Activated effector memory CD4-positive, alpha-beta T cell treated with Interleukin-2 at 50 U/mL for 16 hours (primary cell): ENCODE results near the gene MPV17L2.
"Not testable (repeated sequence)": the region's sequence is repeated elsewhere in the genome, so short reads cannot be mapped to it uniquely, and the experiment has no call there.

Source experiments
- DNase-seq: peaks from one replicate; pipeline ENCODE4 v3.0.0-alpha.2; 2020

MPV17L2 gene

DNA sequence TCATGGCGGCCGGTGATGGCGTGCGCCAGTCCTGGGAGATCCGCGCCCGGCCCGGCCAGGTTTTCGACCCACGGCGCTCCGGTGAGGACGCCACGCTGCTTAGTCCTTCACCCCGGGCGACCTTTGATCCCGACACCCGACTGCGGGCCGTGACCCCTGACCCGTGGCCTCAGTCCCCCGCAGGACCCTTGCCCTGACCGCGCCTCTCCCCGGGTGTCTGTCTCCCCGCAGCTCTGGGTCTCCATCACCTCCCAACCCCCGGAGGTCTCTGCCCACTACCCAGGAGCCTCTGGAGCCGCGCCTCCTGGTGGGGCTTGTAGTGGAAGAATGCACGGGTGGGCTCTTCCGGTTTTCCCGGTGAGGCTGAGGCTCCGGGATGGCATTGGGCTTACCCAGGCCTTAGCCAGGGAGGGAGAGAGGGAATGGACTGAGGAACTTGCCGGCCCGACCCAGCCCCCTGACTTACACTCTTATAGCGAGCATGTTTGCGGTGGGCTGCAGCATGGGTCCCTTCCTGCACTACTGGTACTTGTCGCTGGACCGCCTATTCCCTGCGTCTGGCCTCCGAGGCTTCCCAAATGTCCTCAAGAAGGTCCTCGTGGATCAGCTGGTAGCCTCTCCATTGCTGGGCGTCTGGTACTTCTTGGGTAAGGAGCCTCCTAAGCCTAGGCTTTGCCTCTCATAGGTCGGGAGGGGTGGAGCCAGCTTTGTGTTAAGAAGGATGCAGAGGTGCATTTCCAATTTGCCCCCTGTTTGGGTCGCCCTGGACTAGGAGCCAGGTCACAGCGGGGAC, 566 bp downstream of the MPV17L2 start:
- DNase-seq = no peak

DNA sequence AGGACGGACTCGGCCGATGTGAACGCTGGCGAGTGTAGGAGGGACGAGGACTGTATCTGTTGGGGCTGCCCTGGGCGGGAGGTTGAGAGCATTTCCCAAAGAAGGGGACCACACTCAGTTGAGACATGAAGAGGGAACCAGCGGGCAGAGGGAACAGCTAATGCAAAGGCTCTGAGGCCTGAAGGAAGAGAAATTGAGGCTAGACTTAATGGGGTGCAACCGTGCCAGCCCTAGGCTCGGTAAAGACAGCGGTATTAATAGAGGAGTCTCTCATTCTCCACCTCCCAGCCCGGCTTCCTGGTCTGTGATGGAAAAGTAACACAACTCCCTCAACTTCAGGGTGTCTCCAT, 1.1 kb downstream of the MPV17L2 start:
- DNase-seq = no peak

DNA sequence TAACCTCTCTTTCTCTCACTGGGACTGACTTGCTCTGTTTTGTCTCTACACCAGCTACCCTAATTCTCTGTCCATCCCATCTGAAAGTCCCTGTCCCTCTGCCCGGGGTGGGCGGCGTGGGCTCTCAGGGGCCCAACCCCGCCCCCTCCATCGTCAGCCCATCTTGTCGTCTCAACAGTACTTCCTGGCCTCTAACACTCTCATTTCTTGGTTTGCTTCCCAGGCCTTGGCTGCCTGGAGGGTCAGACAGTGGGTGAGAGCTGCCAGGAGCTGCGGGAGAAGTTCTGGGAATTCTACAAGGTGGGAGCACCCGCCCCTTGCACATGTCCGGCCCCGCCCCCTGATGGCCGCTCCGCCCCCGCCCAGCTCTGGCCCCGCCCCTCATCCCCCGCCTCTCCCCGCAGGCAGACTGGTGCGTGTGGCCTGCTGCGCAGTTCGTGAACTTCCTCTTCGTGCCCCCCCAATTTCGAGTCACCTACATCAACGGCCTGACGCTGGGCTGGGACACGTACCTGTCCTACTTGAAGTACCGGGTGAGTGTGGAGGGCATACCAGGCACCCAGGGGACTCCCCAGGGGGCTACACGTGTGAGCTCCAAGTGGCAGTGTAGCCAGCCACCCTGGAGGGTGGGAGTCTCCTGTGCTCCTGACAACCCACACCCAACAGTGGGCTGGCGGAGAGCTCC, 1.7 kb downstream of the MPV17L2 start:
- no peak for DNase-seq

DNA sequence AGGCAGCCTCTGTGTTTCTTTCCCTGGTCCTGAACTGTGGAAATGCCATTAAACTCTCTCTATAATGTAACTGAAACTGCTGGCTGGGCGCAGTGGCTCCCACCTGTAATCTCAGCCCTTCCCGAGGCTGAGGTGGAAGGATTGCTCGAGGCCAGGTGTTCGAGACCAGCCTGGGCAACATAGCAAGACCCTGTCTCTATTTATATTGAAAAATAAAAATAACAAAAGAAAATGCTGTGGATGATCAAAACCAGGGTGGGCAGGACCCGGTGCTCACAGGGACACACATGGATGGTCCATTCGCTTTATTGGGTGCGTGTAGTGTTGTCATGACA, 3.5 kb downstream of the MPV17L2 start:
- no peak for DNase-seq

DNA sequence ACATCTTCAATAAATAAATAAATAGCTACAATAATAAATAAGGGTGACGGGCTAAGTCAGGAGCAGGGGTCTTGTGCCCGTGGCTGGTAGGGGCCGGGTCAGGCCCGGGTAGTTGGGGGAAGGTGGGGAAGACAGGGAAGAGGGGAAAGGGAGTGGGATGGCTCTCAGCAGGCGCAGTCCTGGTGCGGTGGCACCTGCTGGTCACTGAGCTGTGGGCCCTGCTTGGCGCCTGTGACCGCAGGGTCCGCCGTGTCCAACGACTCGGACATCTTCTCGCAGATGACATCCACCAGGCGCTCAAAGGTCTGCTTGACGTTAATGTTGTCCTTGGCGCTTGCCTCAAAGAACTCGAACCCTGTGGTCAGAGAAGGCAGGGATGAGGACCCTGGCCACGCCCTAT, 4.3 kb downstream of the MPV17L2 start:
- no peak for DNase-seq

DNA sequence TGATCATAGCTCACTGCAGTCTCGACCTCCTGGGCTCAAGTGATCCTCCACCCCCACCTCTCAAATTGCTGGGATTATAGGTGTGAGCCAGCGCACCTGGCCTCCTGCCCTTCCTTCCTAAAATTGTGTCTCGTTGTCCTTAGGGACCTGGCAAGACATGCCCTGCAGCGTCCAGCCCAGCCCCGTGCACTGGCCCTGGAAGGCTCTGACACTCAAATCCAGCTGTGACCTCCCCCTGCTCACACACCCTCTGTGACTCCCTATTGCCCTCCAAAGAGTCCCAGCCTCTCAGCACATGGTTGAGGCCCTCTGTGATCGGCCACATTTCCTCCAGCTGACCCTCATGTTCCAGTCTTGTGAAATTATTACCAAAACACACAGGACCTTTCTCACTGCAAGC, 4.9 kb downstream of the MPV17L2 start:
- DNase-seq = no peak

DNA sequence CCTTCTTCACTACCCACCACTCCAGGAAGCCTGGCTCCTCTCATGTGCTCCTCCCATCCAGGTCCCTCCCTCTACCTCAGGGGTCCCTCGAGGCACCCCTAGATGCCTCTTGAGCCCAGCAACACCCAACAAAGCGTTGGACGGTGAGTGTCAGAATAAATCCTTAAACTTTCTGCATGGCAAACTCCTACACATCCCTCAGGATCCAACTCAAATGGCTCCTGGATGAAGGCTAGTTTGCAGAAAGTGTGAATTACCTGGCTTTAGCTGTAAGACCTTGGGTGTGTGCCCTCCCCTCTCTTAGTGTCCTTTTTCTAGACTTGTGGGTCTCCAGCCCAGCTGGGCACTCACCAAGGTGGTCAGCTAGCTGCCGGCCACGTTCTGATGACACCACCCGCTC, 5.4 kb downstream of the MPV17L2 start:
- DNase-seq = no peak

DNA sequence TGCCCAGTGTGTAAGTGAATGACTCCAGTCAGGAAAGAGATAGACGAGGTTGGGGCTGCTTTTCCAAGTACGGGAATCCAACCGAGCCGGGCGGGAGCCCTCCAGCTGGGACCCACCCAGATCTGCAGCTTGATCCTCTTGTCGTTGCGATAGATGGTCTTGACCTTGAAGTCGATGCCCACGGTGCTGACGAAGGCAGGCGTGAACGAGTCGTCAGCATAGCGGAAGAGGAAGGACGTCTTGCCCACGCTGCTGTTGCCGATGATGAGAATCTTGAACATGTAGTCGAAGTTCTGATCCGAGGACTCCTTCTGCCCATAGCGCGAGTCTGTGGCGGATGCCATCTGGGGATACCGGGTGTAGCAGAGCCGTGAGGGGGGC, 9.4 kb downstream of the MPV17L2 start:
- DNase-seq = no peak

DNA sequence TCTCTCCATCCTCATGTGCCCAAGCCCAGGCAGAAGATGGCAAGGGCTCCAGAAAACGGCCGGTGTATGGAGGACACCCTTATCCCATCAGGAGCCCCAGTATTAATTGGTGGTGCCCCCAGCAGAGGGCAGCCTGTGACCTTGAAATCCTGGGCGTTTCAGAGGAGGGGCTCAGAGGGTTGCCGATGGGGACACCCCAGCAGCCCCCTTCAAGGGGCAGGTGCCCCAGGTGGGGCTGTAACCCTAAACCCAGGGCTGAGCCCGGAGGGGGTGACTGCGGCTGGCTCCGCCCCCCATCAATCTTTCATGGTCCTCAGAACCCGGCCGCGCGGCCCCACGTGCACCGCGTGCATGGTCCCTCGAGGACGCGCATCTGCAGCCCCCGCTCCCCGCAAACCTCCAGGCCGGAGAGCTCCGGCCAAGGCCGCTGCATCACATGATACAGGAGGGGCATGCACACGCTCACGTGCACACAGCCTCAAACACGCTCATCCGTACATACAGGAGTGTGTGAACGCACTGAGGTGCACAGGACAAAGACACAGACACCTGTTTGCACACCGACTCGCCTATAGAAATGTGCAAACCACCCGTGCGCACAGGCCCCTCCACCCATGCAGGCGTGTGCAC, 9.9 kb downstream of the MPV17L2 start:
- DNase-seq = no peak

DNA sequence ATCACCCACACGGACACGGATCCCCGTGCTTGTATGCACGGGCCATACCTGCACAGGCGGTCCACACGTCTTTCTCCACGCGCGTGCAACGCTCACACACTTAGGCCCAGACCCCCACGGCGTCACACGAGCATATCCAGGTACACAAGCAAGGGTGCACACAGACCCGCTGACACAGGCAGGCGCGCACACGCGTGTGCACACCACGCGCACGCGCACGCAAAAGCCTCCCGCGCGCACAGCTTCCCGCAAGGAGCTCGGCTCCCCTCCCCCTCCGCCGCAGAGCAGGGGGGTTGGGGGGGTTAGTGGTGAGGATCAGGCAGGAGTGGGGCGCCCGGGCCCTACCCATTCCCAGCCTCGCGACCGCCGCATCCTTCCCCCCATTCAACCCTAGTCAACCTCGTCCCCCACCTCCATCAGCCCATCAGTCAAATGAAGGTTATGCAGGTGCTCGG, 10.4 kb downstream of the MPV17L2 start:
- no peak for DNase-seq

DNA sequence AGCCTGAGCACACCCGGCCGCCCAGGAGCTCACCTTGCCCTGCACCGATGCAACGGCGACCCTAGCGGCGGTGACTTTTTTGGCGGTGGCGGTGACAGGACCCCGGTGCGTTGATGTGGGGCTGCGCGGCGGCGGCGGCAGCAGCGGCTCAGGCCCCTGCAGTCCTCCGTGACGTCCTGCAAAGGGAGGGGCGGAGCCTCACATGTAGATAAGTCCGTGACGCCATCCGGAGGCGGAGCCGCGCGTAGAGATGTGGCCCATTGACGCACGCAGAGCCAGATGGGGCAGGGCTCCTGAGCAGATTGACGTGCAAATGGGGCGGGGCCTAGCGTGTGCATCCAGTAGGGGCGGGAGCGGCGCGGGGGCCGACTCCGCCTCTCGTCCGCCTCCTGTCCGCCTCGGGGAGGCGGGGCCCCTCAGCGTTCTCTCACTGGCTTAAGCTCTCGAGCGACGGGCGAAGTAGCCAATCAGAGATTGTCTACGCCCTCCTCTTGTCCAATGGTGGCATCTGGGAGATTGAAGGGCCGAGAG, 10.9 kb downstream of the MPV17L2 start, which contains the start of gene RAB3A:
TSS of gene RAB3A (minus strand) at position 180 of the 531 bp plus-strand sequence. CDS start 1,302 bp downstream, outside the sequence.
- peak; percentile 99 for DNase-seq

DNA sequence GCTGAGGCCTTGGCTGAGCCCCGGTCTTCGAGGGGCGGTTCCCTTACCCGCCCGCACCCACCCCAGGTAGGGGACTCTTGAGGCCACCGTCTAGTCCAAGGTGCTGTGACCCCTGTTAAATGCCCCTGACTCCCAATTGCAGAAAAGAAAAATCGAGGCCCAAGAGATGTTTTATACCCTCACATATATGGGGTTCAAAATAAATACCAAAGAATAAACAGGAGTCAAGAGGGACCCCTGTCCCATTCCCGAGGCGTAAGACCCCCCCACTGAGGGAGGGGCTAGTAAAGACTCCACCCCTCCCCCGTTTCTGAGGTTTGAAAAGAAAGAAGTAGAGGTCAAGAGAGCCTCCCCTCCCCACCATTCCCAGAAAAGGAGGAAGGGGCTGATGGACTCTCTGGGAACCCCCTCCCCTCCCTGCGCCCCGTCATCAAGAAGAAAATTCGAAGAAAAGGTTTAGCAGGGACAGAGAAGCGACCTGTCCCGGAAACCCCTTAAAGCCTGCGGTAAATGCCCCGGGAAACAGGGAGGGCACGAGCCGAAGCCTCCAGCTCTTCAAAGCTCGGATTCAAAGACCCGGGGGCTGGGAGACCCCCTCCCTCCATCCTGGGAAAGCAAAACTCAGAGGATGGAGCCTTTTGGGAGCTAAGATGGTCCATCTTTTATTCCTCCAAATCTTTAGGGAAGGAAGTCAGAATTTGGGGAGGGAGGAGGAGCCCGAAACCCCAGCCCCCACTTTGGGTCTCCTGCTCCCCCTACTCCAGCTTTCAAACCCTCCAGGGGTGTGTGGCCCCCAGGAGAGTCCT, 11.6 kb downstream of the MPV17L2 start:
- DNase-seq = no peak

DNA sequence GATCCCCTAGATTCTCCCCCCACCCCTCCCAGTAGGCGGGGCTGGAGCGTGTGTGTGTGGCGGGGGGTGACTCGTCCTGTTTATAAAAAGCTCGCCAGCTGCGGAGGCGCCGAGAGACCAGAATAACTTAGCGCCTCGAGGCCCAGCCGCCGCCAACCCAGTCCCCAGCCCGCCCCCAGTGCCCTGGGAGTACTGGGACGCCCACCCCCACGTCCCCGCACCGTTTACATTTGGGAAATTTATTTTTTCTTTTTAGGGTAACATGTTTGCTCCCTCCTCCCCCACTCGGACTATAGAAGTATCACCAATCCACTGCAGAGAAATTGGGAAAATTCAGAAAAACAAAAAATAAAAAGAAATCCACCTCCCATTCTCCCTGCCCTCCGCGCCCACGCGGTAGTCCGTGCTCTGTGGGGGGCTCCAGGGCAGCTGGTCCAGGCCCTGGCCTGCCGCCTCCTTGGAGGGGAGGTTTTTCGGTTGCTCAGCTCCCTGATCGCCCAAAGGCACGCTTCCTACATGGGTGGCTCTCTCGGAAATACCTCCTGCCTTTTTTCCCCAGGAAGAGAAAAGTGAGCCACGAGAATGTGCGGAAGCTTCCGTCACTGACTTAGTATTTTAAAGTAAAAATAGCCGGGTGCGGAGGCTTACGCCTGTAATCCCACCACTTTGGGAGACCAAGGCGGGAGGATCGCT, 12.3 kb downstream of the MPV17L2 start:
- DNase-seq = peak; percentile 39

DNA sequence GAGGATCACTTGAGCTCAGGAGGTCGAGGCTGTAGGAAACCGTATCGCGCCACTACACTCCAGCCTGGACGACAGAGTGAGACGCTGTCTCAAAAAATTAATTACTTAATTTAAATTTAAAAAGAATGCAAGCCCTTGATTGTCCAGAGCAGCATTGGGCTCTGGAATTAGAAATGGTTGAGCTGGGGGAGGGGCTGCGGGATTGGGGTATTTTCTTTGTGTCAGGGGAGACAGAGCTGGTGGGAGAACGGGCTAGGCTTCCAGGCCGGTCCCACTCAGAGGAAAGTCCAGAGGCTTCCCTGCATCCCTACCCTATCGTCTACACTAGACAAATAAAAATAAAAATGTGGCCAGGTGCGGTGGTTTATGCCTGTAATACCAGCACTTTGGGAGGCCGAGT, 13.0 kb downstream of the MPV17L2 start:
- DNase-seq = no peak

DNA sequence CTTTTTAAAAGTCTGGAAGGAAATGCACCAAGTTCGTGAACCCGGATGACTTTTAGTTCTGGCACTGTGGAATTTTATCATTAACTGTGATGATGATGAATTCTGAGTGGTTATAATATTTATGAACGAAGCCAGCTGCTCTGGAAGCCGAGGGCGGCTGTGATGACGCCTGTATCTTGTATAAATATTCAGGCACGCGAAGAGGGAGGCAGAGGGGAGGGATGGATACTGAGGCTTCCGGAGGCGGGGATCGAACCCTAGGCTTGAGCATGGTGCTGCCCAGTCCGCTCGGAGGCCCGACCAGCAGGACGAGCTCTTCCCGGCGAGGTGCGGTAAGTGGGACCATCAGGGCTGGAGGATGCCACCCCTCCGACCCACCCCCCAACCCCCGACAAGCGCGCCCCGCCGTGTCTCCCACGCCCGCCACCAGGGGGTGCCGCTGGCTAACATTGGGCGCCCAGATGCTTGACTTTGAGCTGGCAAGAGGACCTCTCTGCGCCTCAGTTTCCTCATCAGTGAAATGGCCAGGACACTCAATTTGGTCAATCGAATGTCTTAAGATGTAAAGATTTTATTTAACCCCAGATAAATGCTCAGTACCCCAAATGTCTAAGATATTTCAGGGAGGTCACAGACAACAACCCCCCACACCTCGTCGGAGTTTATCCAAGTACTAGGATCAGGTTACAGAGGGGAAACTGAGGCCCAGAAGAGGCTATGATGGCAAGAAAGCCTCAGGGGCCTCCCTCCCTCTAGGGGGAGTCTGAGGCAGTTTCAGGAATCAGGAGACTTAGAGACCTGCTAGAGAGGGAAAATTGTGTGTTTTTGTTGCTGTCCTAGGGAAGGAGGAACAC, 15.3 kb downstream of the MPV17L2 start:
- no peak for DNase-seq

DNA sequence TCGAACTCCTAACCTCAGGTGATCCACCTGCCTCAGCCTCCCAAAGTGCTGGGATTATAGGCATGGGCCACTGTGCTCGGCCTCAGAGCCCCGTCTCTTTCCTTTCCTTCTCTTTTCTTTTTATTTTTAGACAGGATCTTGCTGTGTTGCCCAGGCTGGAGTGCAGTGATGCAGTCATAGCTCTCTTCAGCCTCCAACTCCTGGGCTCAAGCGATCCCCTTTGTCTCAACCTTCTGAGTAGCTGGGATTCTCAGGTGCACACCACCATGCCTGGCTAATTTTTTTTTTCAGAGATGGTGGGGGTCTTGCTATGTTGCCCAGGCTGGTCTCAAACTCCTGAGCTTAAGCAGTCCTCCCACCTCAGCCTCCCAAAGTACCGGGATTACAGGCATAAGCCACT, 16.9 kb downstream of the MPV17L2 start:
- DNase-seq = not testable (repeated sequence)

DNA sequence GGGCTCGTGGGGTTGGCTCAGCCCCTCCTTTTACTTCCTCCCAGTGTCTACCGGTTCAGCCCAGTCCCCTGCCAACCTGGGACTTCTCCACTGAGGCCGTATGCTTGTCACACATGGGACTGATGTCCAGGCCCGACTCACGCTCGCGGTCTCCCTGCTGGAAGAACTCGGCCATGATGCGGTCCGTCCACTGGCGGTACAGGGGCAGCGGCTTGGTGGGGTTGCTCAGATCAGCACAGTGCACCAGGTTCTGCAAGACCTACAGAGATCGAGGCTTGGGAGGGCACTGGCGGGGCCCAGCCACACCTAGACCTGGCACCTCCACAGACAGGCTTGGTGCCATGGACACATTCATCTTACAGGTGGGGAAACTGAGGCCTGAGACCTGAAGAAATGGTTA, 18.7 kb downstream of the MPV17L2 start:
- no peak for DNase-seq

DNA sequence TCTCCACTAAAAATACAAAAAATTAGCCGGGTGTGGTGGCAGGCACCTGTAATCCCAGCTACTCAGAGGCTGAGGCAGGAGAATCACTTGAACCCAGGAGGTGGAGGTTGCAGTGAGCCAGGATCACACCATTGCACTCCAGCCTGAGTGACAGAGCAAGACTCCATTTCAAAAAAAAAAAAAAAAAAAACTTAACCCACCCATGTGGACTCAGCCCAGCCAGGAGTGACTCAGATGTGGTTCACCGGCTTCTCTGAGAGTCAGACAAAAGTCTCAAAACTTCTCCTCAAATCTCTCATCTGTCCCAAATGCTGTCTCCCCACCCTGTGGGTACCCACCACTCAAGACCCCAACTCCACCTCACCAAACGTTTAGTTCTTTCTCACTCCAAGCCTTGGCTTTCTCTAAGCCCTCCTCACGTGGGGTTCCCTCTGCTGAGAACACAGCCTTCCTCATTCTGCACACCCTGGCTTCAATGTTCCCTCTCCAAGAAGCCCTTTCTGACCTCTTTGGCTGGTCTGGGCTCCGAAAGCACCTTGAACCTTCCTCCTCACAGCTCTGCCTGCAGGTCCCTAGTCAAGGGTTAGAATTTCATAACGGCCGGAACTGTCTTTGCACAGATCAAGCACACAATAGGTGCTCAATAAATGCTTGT, 21.9 kb downstream of the MPV17L2 start:
- no peak for DNase-seq

DNA sequence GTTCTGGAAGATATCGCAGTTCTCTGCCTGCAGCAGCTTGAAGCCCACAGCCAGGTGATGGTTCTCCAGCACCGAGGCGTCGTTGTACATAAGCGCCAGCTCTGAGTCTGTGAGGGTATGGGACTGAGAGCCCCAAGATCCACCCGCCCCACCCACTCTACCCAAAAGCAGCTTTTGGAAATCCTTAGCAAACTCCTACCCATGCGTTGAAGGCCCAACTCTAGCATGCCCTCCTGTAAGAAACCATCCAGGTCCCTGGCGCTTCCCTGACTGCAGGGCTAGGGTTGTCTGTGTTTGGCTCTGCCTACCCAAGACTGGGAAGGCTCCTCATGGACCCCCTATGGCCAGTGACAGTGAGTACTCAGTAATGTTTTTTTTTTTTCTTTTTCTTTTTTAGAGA, 23.8 kb downstream of the MPV17L2 start:
- DNase-seq = no peak

DNA sequence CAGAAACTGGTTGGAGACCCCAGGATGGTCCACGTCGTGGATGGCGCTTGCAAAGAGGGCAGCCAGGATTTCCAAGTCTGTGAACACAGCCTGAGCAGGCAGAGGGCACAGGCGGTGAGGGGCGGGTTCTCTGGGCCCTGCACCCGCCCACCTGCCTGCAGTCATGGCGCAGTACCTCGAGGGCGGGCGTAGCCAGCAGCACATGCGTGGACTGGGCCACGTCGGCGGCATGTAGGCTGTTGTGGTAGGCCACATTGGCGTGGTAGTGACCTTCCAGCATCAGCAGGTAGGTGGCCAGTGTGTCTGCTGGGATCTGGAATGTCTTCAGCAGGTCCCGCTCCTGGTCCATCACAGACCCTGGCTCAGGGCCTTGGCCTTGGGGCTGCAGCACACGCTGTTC, 25.1 kb downstream of the MPV17L2 start:
- DNase-seq = no peak

DNA sequence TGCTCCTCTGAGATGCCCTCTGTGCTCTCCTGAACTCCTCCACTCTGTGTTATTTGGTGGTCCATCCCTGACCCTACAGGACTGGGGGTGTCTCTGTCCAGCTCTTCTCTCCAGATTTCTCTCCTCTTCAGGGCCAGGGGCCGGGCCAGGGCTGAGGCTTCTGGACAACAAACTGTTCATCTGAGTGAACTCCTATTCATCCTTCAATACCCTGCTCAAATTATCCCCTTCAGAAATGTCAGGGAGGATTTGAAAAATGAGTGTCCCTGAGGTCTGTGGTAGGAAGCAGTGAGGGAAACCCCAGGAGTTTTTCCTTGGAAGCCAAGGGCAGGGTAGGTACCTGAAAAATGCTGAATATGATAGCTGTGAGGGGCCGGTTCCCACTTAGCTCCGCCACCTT, 25.6 kb downstream of the MPV17L2 start:
- no peak for DNase-seq
